SK-N-SH (cell line): ENCODE data around the gene USP10.

ENCODE experiments used
- RAD21 ChIP-seq: IDR thresholded peaks from 2 replicates; pipeline ENCODE4 v1.6.1; 2012; ENCODE audit warnings: mild to moderate bottlenecking, low read length
- SMC3 ChIP-seq: IDR thresholded peaks from 2 replicates; pipeline ENCODE4 v1.6.1; 2012; ENCODE audit warnings: low read depth, low read length, improper control_type of control experiment

GRCh38 chr16:84654238-84654637 is 45.6 kb upstream of the USP10 start:
- no peak for TF ChIP-seq SMC3
- no peak for TF ChIP-seq RAD21
